GM23338 (cell line): ENCODE results near the gene OLIG1.

Experiments used
- EZH2 ChIP-seq: fragments of 200-600 bp; sonication (generic); IDR thresholded peaks from one replicate; pipeline ENCODE4 v1.8.0; 2017; ENCODE audit warnings: antibody characterized with exemption, mild to moderate bottlenecking, low read depth; ENCODE audit not compliant: unreplicated experiment
- EZH2phosphoT487 ChIP-seq: fragments of 200-600 bp; sonication (generic); IDR thresholded peaks from one replicate; pipeline ENCODE4 v1.8.1; 2018; ENCODE audit warnings: antibody characterized with exemption; ENCODE audit not compliant: unreplicated experiment
- JUNB ChIP-seq: IDR thresholded peaks from one replicate; pipeline ENCODE4 v1.6.1; 2016; ENCODE audit warnings: antibody characterized with exemption; ENCODE audit not compliant: unreplicated experiment
- POLR2AphosphoS5 ChIP-seq: IDR thresholded peaks from 2 replicates; pipeline ENCODE4 v1.6.1; 2016; ENCODE audit warnings: antibody characterized with exemption, low read depth
- STAT1 ChIP-seq: IDR thresholded peaks from one replicate; pipeline ENCODE4 v1.6.1; 2016; ENCODE audit warnings: antibody characterized with exemption; ENCODE audit not compliant: unreplicated experiment
- ZNF331 ChIP-seq: fragments of 250-450 bp; sonication (Bioruptor Pico); IDR thresholded peaks from 2 replicates; pipeline ENCODE4 v1.5.0; 2020; ENCODE audit warnings: low read depth, mild to moderate bottlenecking, moderate library complexity
- TF ChIP-seq, protein P1 (sequence below), 2 experiments: fragments of 200-600 bp in 1 of 2; sonication (generic) in 1 of 2; conservative IDR thresholded peaks; 2 replicates each; pipeline versions ENCODE4 v1.5.1 to v1.6.1; 2016 to 2017; ENCODE audit warnings: antibody characterized with exemption in 2 of 2, low read depth in 2 of 2, mild to moderate bottlenecking in 2 of 2, moderate library complexity in 1 of 2
- TF ChIP-seq, protein P2 (sequence below): IDR thresholded peaks from 2 replicates; pipeline ENCODE4 v1.6.1; 2016; ENCODE audit warnings: antibody characterized with exemption
- TF ChIP-seq, protein P3 (sequence below): IDR thresholded peaks from one replicate; pipeline ENCODE4 v1.6.1; 2018; ENCODE audit warnings: antibody characterized with exemption; ENCODE audit not compliant: unreplicated experiment

DNA sequence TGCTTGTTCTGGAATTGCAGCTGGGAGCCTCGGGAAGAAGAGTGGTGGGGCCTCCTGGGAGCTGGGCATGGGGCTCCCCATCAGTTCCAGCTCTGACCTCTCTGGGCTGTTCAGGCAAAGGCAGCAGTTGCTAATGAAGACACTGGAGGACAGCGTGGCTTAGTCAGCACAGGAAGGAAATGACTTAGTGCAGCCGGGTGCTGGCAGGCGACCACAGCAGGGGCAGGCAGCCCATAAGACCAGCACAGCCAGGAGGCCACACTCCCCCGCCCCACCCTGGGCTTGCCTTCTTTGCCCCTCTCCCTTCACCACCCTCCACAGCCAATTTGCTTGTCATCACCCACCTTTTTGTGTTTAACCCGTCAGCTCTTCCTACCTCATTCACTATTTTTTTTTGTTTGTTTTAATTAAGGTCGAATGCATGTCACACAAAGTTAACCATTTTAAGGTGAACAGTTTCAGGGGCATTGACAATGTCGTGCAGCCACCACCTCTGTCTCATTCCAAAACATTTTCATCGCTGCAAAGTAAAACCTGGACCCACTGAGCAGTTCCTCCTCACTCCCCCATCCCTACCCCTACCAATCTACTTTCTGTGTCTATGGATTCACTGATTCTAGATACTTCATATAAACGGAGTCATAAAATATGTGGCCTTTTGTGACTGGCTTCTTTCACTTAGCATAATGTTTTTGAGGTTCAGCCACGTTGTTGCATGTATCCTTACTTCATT is 33.3 kb upstream of the OLIG1 start:
- TF ChIP-seq, protein P1, sequence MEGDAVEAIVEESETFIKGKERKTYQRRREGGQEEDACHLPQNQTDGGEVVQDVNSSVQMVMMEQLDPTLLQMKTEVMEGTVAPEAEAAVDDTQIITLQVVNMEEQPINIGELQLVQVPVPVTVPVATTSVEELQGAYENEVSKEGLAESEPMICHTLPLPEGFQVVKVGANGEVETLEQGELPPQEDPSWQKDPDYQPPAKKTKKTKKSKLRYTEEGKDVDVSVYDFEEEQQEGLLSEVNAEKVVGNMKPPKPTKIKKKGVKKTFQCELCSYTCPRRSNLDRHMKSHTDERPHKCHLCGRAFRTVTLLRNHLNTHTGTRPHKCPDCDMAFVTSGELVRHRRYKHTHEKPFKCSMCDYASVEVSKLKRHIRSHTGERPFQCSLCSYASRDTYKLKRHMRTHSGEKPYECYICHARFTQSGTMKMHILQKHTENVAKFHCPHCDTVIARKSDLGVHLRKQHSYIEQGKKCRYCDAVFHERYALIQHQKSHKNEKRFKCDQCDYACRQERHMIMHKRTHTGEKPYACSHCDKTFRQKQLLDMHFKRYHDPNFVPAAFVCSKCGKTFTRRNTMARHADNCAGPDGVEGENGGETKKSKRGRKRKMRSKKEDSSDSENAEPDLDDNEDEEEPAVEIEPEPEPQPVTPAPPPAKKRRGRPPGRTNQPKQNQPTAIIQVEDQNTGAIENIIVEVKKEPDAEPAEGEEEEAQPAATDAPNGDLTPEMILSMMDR (conservative IDR thresholded peaks at IDR 0.05; ENCODE audit: low read depth in 2 of 2), result no peak
- TF ChIP-seq, protein P2, sequence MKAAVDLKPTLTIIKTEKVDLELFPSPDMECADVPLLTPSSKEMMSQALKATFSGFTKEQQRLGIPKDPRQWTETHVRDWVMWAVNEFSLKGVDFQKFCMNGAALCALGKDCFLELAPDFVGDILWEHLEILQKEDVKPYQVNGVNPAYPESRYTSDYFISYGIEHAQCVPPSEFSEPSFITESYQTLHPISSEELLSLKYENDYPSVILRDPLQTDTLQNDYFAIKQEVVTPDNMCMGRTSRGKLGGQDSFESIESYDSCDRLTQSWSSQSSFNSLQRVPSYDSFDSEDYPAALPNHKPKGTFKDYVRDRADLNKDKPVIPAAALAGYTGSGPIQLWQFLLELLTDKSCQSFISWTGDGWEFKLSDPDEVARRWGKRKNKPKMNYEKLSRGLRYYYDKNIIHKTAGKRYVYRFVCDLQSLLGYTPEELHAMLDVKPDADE, result no peak
- TF ChIP-seq EZH2 (no peak), EZH2phosphoT487 (no peak), POLR2AphosphoS5 (no peak), JUNB (no peak), STAT1 (no peak), ZNF331 (CRISPR knock-in tag) (no peak)
- TF ChIP-seq, protein P3, sequence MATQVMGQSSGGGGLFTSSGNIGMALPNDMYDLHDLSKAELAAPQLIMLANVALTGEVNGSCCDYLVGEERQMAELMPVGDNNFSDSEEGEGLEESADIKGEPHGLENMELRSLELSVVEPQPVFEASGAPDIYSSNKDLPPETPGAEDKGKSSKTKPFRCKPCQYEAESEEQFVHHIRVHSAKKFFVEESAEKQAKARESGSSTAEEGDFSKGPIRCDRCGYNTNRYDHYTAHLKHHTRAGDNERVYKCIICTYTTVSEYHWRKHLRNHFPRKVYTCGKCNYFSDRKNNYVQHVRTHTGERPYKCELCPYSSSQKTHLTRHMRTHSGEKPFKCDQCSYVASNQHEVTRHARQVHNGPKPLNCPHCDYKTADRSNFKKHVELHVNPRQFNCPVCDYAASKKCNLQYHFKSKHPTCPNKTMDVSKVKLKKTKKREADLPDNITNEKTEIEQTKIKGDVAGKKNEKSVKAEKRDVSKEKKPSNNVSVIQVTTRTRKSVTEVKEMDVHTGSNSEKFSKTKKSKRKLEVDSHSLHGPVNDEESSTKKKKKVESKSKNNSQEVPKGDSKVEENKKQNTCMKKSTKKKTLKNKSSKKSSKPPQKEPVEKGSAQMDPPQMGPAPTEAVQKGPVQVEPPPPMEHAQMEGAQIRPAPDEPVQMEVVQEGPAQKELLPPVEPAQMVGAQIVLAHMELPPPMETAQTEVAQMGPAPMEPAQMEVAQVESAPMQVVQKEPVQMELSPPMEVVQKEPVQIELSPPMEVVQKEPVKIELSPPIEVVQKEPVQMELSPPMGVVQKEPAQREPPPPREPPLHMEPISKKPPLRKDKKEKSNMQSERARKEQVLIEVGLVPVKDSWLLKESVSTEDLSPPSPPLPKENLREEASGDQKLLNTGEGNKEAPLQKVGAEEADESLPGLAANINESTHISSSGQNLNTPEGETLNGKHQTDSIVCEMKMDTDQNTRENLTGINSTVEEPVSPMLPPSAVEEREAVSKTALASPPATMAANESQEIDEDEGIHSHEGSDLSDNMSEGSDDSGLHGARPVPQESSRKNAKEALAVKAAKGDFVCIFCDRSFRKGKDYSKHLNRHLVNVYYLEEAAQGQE, result no peak
